AG09319 (cell line): ENCODE data around the gene CTIF.

Experiments
- DNase-seq: peaks from one replicate; pipeline ENCODE4 v3.0.0-alpha.2; 2010; ENCODE audit warnings: low read depth; ENCODE audit errors: extremely low read depth
- TF ChIP-seq, protein P1 (sequence below): IDR thresholded peaks from 2 replicates; pipeline ENCODE4 v1.5.1; 2011; ENCODE audit warnings: low read depth, mild to moderate bottlenecking, inconsistent platforms, low read length, moderate library complexity

The CTIF gene

DNA sequence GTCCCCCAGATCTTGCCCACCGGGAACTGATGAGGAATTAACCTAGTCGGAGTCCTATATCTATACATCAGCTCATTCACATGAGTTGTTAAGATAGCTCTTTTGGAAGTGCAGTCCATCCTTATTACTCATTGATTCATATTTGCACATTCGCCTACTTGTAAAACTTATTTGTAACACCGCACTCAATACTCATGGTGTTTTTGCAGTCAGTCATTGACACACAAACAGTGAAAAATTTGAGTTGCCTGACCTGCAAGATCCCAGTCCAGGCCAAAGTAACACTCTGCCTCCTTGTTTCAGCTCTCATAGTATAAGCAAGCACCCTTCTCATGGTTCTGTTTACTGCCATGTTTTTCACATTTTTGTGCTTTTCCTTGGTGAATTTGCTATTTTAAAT, 180.6 kb downstream of the CTIF start:
- DNase-seq, result no peak
- TF ChIP-seq, protein P1, sequence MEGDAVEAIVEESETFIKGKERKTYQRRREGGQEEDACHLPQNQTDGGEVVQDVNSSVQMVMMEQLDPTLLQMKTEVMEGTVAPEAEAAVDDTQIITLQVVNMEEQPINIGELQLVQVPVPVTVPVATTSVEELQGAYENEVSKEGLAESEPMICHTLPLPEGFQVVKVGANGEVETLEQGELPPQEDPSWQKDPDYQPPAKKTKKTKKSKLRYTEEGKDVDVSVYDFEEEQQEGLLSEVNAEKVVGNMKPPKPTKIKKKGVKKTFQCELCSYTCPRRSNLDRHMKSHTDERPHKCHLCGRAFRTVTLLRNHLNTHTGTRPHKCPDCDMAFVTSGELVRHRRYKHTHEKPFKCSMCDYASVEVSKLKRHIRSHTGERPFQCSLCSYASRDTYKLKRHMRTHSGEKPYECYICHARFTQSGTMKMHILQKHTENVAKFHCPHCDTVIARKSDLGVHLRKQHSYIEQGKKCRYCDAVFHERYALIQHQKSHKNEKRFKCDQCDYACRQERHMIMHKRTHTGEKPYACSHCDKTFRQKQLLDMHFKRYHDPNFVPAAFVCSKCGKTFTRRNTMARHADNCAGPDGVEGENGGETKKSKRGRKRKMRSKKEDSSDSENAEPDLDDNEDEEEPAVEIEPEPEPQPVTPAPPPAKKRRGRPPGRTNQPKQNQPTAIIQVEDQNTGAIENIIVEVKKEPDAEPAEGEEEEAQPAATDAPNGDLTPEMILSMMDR, result no peak

GRCh38 chr18:48719974-48720654, 181.3 kb downstream of the CTIF start:
- no peak for DNase-seq
- TF ChIP-seq, protein P1, result no peak

GRCh38 chr18:48720655-48721025, 181.8 kb downstream of the CTIF start:
- TF ChIP-seq, protein P1, result no peak
- DNase-seq, result no peak

- no peak for DNase-seq
- TF ChIP-seq, protein P1, result no peak
Observed at GRCh38 chr18:48721312-48721711, 182.5 kb downstream of the CTIF start.

- no peak for DNase-seq
- TF ChIP-seq, protein P1, result no peak
Observed at GRCh38 chr18:48723016-48723415, 184.2 kb downstream of the CTIF start.

- no peak for DNase-seq
- TF ChIP-seq, protein P1, result no peak
Observed at GRCh38 chr18:48723837-48724236, 185.0 kb downstream of the CTIF start.

GRCh38 chr18:48724442-48724841, 185.6 kb downstream of the CTIF start:
- TF ChIP-seq, protein P1, result no peak
- DNase-seq, result no peak
